Tibial artery (tissue), 4 donors: Measurements from ENCODE around the gene NEDD4.

Experiments used
- DNase-seq, 2 donors: peaks; one replicate each; pipeline ENCODE4 v3.0.0-alpha.2; 2019
- H3K27ac ChIP-seq, 2 donors: fragments of 200-600 bp; sonication (generic) in 1 of 2; 1 replicate in 1 of 2; 2 replicates in 1 of 2; pipeline ENCODE4 v1.5.1; 2018 to 2019; ENCODE audit warnings: mild to moderate bottlenecking in 1 of 2
- H3K27me3 ChIP-seq, 2 donors: fragments of 200-600 bp; sonication (generic) in 1 of 2; one replicate each; pipeline versions ENCODE4 v1.5.1 to v1.6.0; 2016 to 2019
- H3K36me3 ChIP-seq, 3 donors: fragments of 200-600 bp; sonication (generic) in 2 of 3; one replicate each; pipeline ENCODE4 v1.5.1; 2016 to 2019; ENCODE audit warnings: mild to moderate bottlenecking in 2 of 3
- H3K4me1 ChIP-seq, 4 donors: fragments of 200-600 bp; sonication (generic) in 2 of 4; 1 replicate in 3 of 4; 2 replicates in 1 of 4; pipeline ENCODE4 v1.5.1; 2016 to 2019
- H3K4me3 ChIP-seq, 2 donors: fragments of 200-600 bp; sonication (generic) in 1 of 2; 1 replicate in 1 of 2; 2 replicates in 1 of 2; pipeline ENCODE4 v1.5.1; 2018 to 2019; ENCODE audit warnings: mild to moderate bottlenecking in 2 of 2
- H3K9me3 ChIP-seq, 3 donors: fragments of 200-600 bp; sonication (generic) in 1 of 3; one replicate each; pipeline ENCODE4 v1.5.1; 2016 to 2019
- intact Hi-C: fragments of 100-400 bp; cut with DNase I; formaldehyde crosslinking; loops from one replicate; pipeline ENCODE4 v1.15.0; 2023; ENCODE audit warnings: low total_unique reads
- TF ChIP-seq, protein P1 (sequence below), 2 experiments: fragments of 200-600 bp in 1 of 2; fragments of 450-650 bp in 1 of 2; IDR thresholded peaks; one replicate each; pipeline ENCODE4 v1.5.1; 2017 to 2019; ENCODE audit warnings: antibody characterized with exemption in 2 of 2, mild to moderate bottlenecking in 1 of 2, moderate library complexity in 1 of 2

Gene NEDD4

DNA sequence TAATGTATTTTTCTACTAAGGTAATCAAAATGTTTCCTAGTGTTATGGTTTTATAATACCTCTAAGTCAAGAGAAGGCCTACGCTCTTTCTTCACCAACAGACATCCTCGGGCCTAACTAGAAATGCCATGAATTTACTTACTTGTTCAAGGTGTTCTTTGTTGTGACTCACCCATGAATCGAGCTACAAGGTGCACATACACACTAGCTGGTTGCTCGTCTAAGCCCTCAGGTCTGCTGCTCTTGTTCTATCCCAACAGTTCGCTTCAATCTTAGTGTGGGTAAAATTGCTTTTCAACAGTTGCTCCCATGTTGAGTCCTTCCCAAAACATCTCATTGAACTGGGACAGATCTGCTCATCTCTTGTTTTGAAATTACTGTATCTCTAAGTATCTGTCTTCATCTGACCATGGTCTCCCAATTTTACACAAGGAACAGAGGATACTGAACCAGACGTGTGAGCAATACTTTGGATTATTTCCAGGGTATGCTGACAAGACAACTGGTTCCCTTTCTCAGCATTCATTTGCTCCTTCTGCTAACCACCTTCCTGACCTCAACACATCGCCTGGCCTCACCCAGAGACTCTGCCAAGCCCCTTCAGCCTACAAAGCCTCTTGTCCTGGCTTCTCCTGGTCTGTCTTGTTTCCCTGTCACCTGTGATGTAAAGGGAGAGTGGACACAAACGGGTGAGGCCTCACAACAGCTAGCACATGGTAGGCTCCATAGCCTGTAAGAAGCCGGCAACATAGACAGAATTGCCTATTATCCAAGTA lies 84.2 kb downstream of the NEDD4 start:
- intact Hi-C loops: no loop called here
- TF ChIP-seq, protein P1, sequence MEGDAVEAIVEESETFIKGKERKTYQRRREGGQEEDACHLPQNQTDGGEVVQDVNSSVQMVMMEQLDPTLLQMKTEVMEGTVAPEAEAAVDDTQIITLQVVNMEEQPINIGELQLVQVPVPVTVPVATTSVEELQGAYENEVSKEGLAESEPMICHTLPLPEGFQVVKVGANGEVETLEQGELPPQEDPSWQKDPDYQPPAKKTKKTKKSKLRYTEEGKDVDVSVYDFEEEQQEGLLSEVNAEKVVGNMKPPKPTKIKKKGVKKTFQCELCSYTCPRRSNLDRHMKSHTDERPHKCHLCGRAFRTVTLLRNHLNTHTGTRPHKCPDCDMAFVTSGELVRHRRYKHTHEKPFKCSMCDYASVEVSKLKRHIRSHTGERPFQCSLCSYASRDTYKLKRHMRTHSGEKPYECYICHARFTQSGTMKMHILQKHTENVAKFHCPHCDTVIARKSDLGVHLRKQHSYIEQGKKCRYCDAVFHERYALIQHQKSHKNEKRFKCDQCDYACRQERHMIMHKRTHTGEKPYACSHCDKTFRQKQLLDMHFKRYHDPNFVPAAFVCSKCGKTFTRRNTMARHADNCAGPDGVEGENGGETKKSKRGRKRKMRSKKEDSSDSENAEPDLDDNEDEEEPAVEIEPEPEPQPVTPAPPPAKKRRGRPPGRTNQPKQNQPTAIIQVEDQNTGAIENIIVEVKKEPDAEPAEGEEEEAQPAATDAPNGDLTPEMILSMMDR (IDR thresholded peaks at IDR 0.05): no peak
- H3K27ac ChIP-seq: no peak overlapping the region

DNA sequence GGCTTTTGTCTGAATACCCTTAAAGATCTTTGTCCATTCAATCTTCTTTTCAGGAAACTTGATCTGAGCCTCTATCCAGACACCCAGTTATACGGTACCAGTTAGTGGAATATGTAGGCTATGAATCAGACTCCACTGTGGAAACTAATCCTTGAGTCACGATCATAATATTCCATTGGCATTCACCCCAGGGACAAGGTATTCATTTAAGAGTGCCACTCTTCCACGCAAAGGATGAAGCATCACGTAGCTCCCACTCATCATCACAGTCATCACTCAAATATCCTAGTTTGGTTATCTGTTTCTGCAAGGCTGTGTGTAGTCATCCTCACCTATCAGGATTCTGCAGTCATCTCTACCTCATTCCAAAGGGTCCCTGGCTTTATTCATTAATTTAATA lies 85.6 kb downstream of the NEDD4 start:
- H3K9me3 ChIP-seq: no peaks in the 10 kb centered on the region
- no peak overlapping the region for H3K27ac ChIP-seq
- TF ChIP-seq, protein P1 (IDR thresholded peaks at IDR 0.05): no peak
- H3K36me3 ChIP-seq: no peaks in the 10 kb centered on the region
- H3K4me3 ChIP-seq: no peak overlapping the region
- no peak for DNase-seq
- H3K4me1 ChIP-seq: no peaks in the 10 kb centered on the region
- intact Hi-C loops: no loop called here
- no peaks in the 10 kb centered on the region for H3K27me3 ChIP-seq

More for the DNA sequence above, 84.2 kb downstream of the NEDD4 start:
- H3K27me3 ChIP-seq: no peaks in the 10 kb centered on the region
- DNase-seq: no peak
- H3K36me3 ChIP-seq: no peaks in the 10 kb centered on the region
- H3K9me3 ChIP-seq: no peaks in the 10 kb centered on the region
- no peak overlapping the region for H3K4me3 ChIP-seq
- H3K4me1 ChIP-seq: no peaks in the 10 kb centered on the region

DNA sequence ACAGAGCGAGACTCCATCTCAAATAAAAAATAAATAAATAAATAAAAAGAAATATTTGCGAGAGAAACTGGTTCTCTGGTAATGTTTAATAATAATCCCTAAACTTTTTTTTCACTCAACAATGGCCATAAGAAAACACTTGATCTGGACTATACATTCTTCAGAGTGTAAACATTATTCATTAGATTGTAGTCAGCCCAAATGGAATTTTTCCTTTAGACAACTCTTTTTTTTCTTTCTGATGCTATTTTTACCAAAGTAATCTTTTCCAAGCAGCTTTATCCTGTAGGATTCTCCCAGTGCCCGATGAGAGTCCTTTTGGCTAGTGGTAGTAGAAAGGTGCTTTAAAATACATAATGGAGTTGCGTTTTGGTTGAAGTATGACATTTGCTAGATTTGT lies 90.4 kb downstream of the NEDD4 start:
- Histone ChIP-seq H3K27me3 (no peaks in the 10 kb centered on the region), H3K9me3 (no peaks in the 10 kb centered on the region), H3K27ac (no peak overlapping the region), H3K4me1 (peaks cover 0 to 4% (median 1%) of the 10 kb centered on the region in 4 donors), H3K4me3 (no peak overlapping the region), H3K36me3 (no peaks in the 10 kb centered on the region)
- intact Hi-C loops: no loop called here
- TF ChIP-seq, protein P1 (IDR thresholded peaks at IDR 0.05): no peak
- no peak for DNase-seq

DNA sequence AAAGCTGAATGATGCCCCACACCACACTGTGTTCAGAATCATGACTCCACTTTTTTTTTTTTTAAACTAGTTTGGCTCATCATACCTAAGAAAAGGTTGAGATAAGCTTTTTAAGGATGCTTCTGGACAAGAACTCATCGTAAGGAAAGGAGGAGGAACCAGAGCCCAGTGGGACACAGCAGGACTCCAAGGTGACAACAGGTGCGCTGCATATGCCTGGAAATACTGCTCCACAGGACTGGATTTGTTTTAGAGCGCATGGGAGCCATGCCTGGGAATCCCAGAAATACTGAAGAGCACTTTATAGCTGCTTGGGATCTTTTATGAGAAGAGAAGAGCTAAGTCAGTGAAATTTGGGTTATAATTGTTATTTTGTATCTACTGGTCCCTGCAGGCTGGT lies 93.4 kb downstream of the NEDD4 start:
- TF ChIP-seq, protein P1 (IDR thresholded peaks at IDR 0.05): no peak
- DNase-seq: no peak
- H3K27ac ChIP-seq: no peak overlapping the region
- no peaks in the 10 kb centered on the region for H3K36me3 ChIP-seq
- intact Hi-C loops: no loop called here
- H3K4me3 ChIP-seq: no peak overlapping the region
- H3K4me1 ChIP-seq: peaks cover 0 to 12% (median 8%) of the 10 kb centered on the region in 4 donors
- no peaks in the 10 kb centered on the region for H3K9me3 ChIP-seq
- H3K27me3 ChIP-seq: no peaks in the 10 kb centered on the region

DNA sequence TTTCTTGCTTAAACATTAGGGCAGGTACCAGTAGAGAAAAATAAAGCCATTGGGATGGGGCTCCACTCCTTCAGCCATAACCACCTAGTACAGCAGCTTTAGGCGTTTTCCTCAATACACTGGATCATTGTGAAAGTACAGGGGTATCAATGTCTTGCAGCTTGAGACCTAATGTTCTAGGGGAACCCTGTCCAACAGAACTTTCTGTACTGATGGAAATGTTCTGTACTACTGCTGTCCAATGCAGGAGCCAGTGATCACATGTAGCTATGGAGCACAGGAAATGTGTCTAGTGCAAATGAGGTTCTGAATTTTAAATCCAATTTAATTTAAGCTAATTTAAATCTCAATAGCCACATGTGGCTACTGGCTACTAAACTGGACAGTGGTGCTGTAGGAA lies 93.9 kb downstream of the NEDD4 start:
- H3K27ac ChIP-seq: no peak overlapping the region

More for the DNA sequence above, 93.9 kb downstream of the NEDD4 start:
- no peaks in the 10 kb centered on the region for H3K9me3 ChIP-seq
- DNase-seq: no peak
- H3K27me3 ChIP-seq: no peaks in the 10 kb centered on the region
- no peak overlapping the region for H3K4me3 ChIP-seq
- TF ChIP-seq, protein P1 (IDR thresholded peaks at IDR 0.05): no peak
- H3K36me3 ChIP-seq: no peaks in the 10 kb centered on the region
- peaks cover 0 to 12% (median 8%) of the 10 kb centered on the region in 4 donors for H3K4me1 ChIP-seq
- intact Hi-C loops: no loop called here
